ENCODE measurements around the gene THSD7A.

Gene THSD7A

GRCh38 chr7:11416641-11417458, 415.1 kb downstream of the THSD7A start:
- no peaks in the 10 kb centered on the region for H3K36me3 ChIP-seq (ENCODE audit: control insufficient read depth, insufficient read depth, low read length)
- no peak overlapping the region for H3K4me3 ChIP-seq (ENCODE audit: low read depth, low read length)
- H3K9ac ChIP-seq (ENCODE audit: low read length): no peak overlapping the region

DNA sequence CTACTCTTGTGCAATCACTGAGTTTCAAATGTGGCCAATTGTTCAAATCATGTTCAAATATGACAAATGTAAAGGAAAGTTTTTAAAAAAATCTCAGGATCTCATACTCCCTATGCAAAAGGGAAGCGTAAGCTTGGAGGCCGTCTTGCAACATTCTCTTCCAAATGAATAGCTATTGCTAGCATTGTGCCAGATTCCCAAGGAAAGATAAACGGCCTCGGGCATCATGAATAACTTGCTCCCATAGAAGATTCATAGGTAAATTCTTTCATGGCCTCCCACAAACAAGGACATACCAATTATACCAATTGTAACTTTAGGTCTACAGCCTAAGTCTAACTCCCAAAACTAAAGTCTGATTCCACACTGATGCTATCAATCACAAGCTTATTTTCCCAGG, 416.9 kb downstream of the THSD7A start:
- Histone ChIP-seq H3K9me3 (ENCODE audit: control insufficient read depth, insufficient read depth, low read depth, low read length) (peaks cover 16% of the 10 kb centered on the region), H3K4me3 (ENCODE audit: low read depth, low read length) (0 out of 2 replicates have a peak overlapping the region, but pooled peaks have one; percentile 9), H3K9ac (ENCODE audit: low read length) (no peak overlapping the region), H3K36me3 (ENCODE audit: control insufficient read depth, insufficient read depth, low read length) (no peaks in the 10 kb centered on the region), H3K27me3 (ENCODE audit: control insufficient read depth, insufficient read depth, low read length) (no peaks in the 10 kb centered on the region), H3K27ac (ENCODE audit: low read depth, low read length) (no peak overlapping the region), H3K4me1 (ENCODE audit: control insufficient read depth, insufficient read depth, low read length) (peaks cover 12% of the 10 kb centered on the region)

More at GRCh38 chr7:11416641-11417458, 415.1 kb downstream of the THSD7A start:
- Histone ChIP-seq H3K9me3 (ENCODE audit: control insufficient read depth, insufficient read depth, low read depth, low read length) (peaks cover 28% of the 10 kb centered on the region), H3K27ac (ENCODE audit: low read depth, low read length) (no peak overlapping the region), H3K4me1 (ENCODE audit: control insufficient read depth, insufficient read depth, low read length) (peaks cover 12% of the 10 kb centered on the region), H3K27me3 (ENCODE audit: control insufficient read depth, insufficient read depth, low read length) (no peaks in the 10 kb centered on the region)

DNA sequence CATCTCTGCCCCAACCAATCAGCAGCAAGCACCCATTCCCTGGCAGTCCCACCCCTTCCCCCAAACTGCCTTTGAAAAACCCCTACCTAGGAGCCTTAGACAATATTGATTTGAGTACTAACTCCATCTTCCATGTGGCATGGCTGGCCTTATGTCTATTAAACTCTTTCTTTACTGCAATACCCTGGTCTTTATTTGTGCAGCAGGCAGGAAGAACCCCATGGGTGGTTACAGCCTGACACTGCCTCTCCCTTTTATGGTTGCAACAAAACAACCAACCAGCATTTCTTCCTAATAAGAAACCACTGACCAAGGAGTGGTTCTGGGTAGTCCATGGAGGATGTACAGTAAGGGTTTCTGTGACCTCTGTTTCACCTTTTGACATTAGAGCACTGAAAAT, 418.1 kb downstream of the THSD7A start:
- Histone ChIP-seq H3K27me3 (ENCODE audit: control insufficient read depth, insufficient read depth, low read length) (no peaks in the 10 kb centered on the region), H3K9me3 (ENCODE audit: control insufficient read depth, insufficient read depth, low read depth, low read length) (peaks cover 4% of the 10 kb centered on the region), H3K36me3 (ENCODE audit: control insufficient read depth, insufficient read depth, low read length) (no peaks in the 10 kb centered on the region), H3K4me3 (ENCODE audit: low read depth, low read length) (no peak overlapping the region), H3K4me1 (ENCODE audit: control insufficient read depth, insufficient read depth, low read length) (peaks cover 12% of the 10 kb centered on the region), H3K9ac (ENCODE audit: low read length) (no peak overlapping the region), H3K27ac (ENCODE audit: low read depth, low read length) (no peak overlapping the region)

- Histone ChIP-seq H3K4me3 (ENCODE audit: low read depth, low read length) (no peak overlapping the region), H3K4me1 (ENCODE audit: control insufficient read depth, insufficient read depth, low read length) (peaks cover 12% of the 10 kb centered on the region), H3K9me3 (ENCODE audit: control insufficient read depth, insufficient read depth, low read depth, low read length) (peaks cover 3% of the 10 kb centered on the region; the same call in 1 of the 2 replicates), H3K27me3 (ENCODE audit: control insufficient read depth, insufficient read depth, low read length) (no peaks in the 10 kb centered on the region), H3K36me3 (ENCODE audit: control insufficient read depth, insufficient read depth, low read length) (no peaks in the 10 kb centered on the region), H3K9ac (ENCODE audit: low read length) (no peak overlapping the region), H3K27ac (ENCODE audit: low read depth, low read length) (no peak overlapping the region)
Measured at GRCh38 chr7:11412036-11412435, 420.0 kb downstream of the THSD7A start.

DNA sequence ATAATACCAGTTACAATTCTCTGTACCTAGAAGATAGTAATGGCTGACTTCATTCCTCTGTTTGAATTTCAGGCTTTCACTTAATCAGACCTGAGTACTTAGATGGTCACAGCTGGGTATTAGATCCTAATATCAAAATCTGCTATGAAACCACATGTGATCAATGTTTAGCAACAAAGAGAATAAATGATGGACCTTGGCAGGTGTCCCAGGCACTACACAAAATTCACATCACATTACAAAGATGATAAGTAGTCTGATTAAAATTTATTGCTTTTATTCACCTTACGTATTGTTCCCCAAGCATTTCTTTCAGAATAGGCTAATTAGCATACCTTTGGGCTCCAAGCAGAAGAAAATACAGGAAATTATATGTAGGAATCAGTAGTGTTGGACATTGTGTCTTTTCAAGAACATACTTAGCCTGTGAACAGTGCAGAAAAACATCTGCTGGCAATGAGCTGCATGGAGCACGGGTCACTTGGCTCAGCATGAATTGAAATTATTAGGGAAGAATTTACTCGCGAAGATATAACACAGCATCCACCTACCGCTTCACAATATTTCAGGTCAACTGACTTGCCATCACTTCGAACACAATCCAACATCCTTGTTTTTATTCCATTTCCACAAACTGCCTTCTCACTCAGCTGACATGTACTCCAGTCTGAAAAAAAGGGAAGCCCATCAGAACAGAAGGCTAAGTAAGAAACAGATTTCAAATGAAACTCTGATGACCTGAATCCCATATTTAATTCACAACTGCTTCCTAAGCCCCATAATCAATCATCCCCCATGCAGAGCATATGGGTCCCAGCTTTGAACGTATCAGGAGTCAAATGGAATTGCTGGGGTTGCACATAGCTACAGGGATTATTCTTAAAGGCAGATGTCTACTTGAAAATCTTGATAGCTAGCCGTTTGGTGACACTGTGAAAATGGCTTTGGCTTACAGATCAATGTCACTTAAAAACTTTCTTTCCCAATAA, 421.0 kb downstream of the THSD7A start:
- H3K9me3 ChIP-seq (ENCODE audit: control insufficient read depth, insufficient read depth, low read depth, low read length): peaks cover 3% of the 10 kb centered on the region; the same call in 1 of the 2 replicates
- H3K4me1 ChIP-seq (ENCODE audit: control insufficient read depth, insufficient read depth, low read length): peaks cover 12% of the 10 kb centered on the region
- H3K4me3 ChIP-seq (ENCODE audit: low read depth, low read length): no peak overlapping the region
- no peaks in the 10 kb centered on the region for H3K36me3 ChIP-seq (ENCODE audit: control insufficient read depth, insufficient read depth, low read length)
- H3K27ac ChIP-seq (ENCODE audit: low read depth, low read length): no peak overlapping the region
- H3K9ac ChIP-seq (ENCODE audit: low read length): no peak overlapping the region
- no peaks in the 10 kb centered on the region for H3K27me3 ChIP-seq (ENCODE audit: control insufficient read depth, insufficient read depth, low read length)

DNA sequence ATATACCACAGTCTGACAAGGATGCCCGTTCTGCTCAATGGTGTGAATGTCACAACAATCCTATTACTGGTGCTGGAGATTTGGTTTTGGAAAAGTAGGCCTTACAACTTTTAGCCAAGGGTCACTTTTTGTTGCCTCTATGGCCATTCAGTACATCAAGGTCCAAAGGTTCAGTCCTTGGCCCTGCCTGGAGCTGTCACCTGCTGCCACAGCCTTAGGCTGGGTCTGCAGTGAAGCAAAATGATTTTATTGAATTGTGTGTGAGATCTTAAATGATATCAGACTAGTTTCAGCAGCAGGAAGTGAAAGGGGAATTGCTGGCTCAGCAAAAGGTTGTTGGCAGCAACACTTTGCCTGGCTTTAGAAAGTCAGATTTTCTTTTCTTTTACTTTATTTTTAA, 427.6 kb downstream of the THSD7A start:
- Histone ChIP-seq H3K36me3 (ENCODE audit: control insufficient read depth, insufficient read depth, low read length) (no peaks in the 10 kb centered on the region), H3K4me3 (ENCODE audit: low read depth, low read length) (no peak overlapping the region), H3K27ac (ENCODE audit: low read depth, low read length) (no peak overlapping the region), H3K4me1 (ENCODE audit: control insufficient read depth, insufficient read depth, low read length) (no peaks in the 10 kb centered on the region), H3K27me3 (ENCODE audit: control insufficient read depth, insufficient read depth, low read length) (no peaks in the 10 kb centered on the region), H3K9me3 (ENCODE audit: control insufficient read depth, insufficient read depth, low read depth, low read length) (no peaks in the 10 kb centered on the region), H3K9ac (ENCODE audit: low read length) (no peak overlapping the region)

GRCh38 chr7:11403781-11404180, 428.2 kb downstream of the THSD7A start:
- Histone ChIP-seq H3K27ac (ENCODE audit: low read depth, low read length) (no peak overlapping the region), H3K4me1 (ENCODE audit: control insufficient read depth, insufficient read depth, low read length) (no peaks in the 10 kb centered on the region), H3K9ac (ENCODE audit: low read length) (no peak overlapping the region), H3K9me3 (ENCODE audit: control insufficient read depth, insufficient read depth, low read depth, low read length) (no peaks in the 10 kb centered on the region), H3K27me3 (ENCODE audit: control insufficient read depth, insufficient read depth, low read length) (no peaks in the 10 kb centered on the region), H3K36me3 (ENCODE audit: control insufficient read depth, insufficient read depth, low read length) (no peaks in the 10 kb centered on the region), H3K4me3 (ENCODE audit: low read depth, low read length) (no peak overlapping the region)

GRCh38 chr7:11394438-11394837, 437.6 kb downstream of the THSD7A start:
- no peak overlapping the region for H3K27ac ChIP-seq (ENCODE audit: low read depth, low read length)
- no peak overlapping the region for H3K4me3 ChIP-seq (ENCODE audit: low read depth, low read length)
- H3K36me3 ChIP-seq (ENCODE audit: control insufficient read depth, insufficient read depth, low read length): no peaks in the 10 kb centered on the region
- no peaks in the 10 kb centered on the region for H3K4me1 ChIP-seq (ENCODE audit: control insufficient read depth, insufficient read depth, low read length)
- H3K9ac ChIP-seq (ENCODE audit: low read length): no peak overlapping the region
- no peaks in the 10 kb centered on the region for H3K9me3 ChIP-seq (ENCODE audit: control insufficient read depth, insufficient read depth, low read depth, low read length)
- H3K27me3 ChIP-seq (ENCODE audit: control insufficient read depth, insufficient read depth, low read length): no peaks in the 10 kb centered on the region

DNA sequence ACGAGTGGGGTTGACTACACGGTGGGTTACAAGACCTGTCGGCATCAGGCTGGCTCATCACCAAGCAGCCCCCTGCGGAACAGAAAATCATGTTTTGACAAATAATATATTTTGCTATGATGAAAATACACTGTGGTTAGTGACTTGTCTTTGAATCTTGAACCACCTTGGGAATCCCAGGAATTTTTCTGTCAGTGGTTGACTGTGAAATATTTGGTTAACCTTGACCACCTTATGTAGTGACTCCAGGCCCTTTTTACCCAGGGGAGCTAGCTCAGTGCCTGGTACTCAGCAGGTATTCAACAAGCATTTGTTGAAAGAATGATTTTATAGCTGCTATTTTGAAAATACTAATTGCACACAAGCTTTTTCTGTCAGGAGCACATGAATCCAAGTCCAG, 452.4 kb downstream of the THSD7A start:
- Histone ChIP-seq H3K36me3 (ENCODE audit: control insufficient read depth, insufficient read depth, low read length) (no peaks in the 10 kb centered on the region), H3K4me3 (ENCODE audit: low read depth, low read length) (no peak overlapping the region), H3K27ac (ENCODE audit: low read depth, low read length) (no peak overlapping the region), H3K27me3 (ENCODE audit: control insufficient read depth, insufficient read depth, low read length) (no peaks in the 10 kb centered on the region), H3K9me3 (ENCODE audit: control insufficient read depth, insufficient read depth, low read depth, low read length) (no peaks in the 10 kb centered on the region), H3K9ac (ENCODE audit: low read length) (no peak overlapping the region), H3K4me1 (ENCODE audit: control insufficient read depth, insufficient read depth, low read length) (no peaks in the 10 kb centered on the region)

DNA sequence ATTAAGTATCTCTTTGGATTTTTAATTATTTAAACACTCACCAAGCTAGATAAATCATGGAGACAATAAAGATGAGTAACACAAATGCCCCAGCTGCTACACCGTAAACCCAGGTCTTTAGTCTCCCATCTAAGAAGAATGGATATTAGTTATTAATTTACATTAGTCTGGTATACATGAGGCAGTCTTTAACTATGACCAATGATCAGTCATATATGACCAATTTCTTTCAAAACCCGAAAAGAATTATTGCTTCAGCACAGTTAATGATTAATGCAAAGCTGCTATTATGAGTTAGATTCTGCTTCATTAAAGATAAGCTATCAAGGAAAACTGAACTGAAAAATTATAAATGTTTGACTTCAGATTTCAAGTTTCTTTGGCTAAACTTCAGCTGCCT, 455.5 kb downstream of the THSD7A start:
- no peaks in the 10 kb centered on the region for H3K9me3 ChIP-seq (ENCODE audit: control insufficient read depth, insufficient read depth, low read depth, low read length)
- H3K27ac ChIP-seq (ENCODE audit: low read depth, low read length): no peak overlapping the region
- H3K36me3 ChIP-seq (ENCODE audit: control insufficient read depth, insufficient read depth, low read length): no peaks in the 10 kb centered on the region
- H3K4me1 ChIP-seq (ENCODE audit: control insufficient read depth, insufficient read depth, low read length): no peaks in the 10 kb centered on the region
- H3K27me3 ChIP-seq (ENCODE audit: control insufficient read depth, insufficient read depth, low read length): no peaks in the 10 kb centered on the region
- H3K4me3 ChIP-seq (ENCODE audit: low read depth, low read length): no peak overlapping the region
- no peak overlapping the region for H3K9ac ChIP-seq (ENCODE audit: low read length)

GRCh38 chr7:11374629-11375028, 457.4 kb downstream of the THSD7A start:
- Histone ChIP-seq H3K36me3 (ENCODE audit: control insufficient read depth, insufficient read depth, low read length) (no peaks in the 10 kb centered on the region), H3K4me3 (ENCODE audit: low read depth, low read length) (no peak overlapping the region), H3K4me1 (ENCODE audit: control insufficient read depth, insufficient read depth, low read length) (no peaks in the 10 kb centered on the region), H3K9me3 (ENCODE audit: control insufficient read depth, insufficient read depth, low read depth, low read length) (no peaks in the 10 kb centered on the region), H3K27me3 (ENCODE audit: control insufficient read depth, insufficient read depth, low read length) (no peaks in the 10 kb centered on the region), H3K27ac (ENCODE audit: low read depth, low read length) (no peak overlapping the region), H3K9ac (ENCODE audit: low read length) (no peak overlapping the region)
